Panc1 (cell line): ENCODE data around the gene RGP1. TPM values are rescaled to one million over a fixed set of nuclear protein-coding genes. Genes with fewer than 3 reads are reported as not detected.

Experiments
- ATAC-seq: fragments of 200-7000 bp; cut with Tn5 transposase; 2 replicates; pipeline ENCODE4 v1.9.1; 2020; ENCODE audit warnings: mild to moderate bottlenecking, moderate library complexity
- BruUV-seq: library from RNA; stranded (reverse); fragments of 400-500 nt; replicated peaks from 2 replicates; lab custom pipeline; 2021; lab: Mats Ljungman, UMichigan
- CTCF ChIA-PET: fragments of 300-600 bp; sonication (Branson Sonifier 250); formaldehyde crosslinking; loops from one replicate; lab custom pipeline; 2022; ENCODE audit warnings: antibody characterized with exemption; lab: Charles Lee
- POLR2A ChIA-PET: fragments of 300-600 bp; sonication (Branson Sonifier 250); formaldehyde crosslinking; loops from one replicate; lab custom pipeline; 2022; ENCODE audit warnings: antibody characterized with exemption; lab: Charles Lee
- DNase-seq: peaks from one replicate; pipeline ENCODE4 v3.0.0-alpha.2; 2010; ENCODE audit warnings: low read depth, low spot score
- H3K27ac ChIP-seq: 2 replicates; pipeline ENCODE4 v1.5.1; 2011; ENCODE audit warnings: mild to moderate bottlenecking, low read length, inconsistent platforms
- H3K27me3 ChIP-seq: fragments of 200-500 bp; sonication (Bioruptor generic); 2 replicates; pipeline ENCODE4 v1.6.0; 2014; ENCODE audit warnings: low read length, inconsistent platforms; ENCODE audit not compliant: control insufficient read depth, insufficient read depth
- H3K36me3 ChIP-seq: fragments of 200-500 bp; sonication (Bioruptor generic); 2 replicates; pipeline ENCODE4 v1.5.1; 2014; ENCODE audit warnings: inconsistent platforms, mild to moderate bottlenecking, low read length, moderate library complexity; ENCODE audit not compliant: control insufficient read depth, insufficient read depth
- H3K4me1 ChIP-seq: 2 replicates; pipeline ENCODE4 v1.5.1; 2011; ENCODE audit warnings: inconsistent platforms, mild to moderate bottlenecking, low read length, moderate library complexity; ENCODE audit not compliant: control insufficient read depth, insufficient read depth
- H3K4me3 ChIP-seq, 2 experiments: 2 replicates each; pipeline ENCODE4 v1.5.1; 2011 to 2012; ENCODE audit warnings: low read depth in 2 of 2, low read length in 2 of 2, mild to moderate bottlenecking in 2 of 2, inconsistent platforms in 1 of 2, moderate library complexity in 1 of 2
- H3K9me3 ChIP-seq: fragments of 200-500 bp; sonication (Bioruptor generic); 2 replicates; pipeline ENCODE4 v1.5.1; 2014; ENCODE audit warnings: low read depth, mild to moderate bottlenecking, inconsistent platforms, low read length, moderate library complexity; ENCODE audit not compliant: control insufficient read depth, insufficient read depth
- CTCF ChIP-seq: fragments of 450-650 bp; IDR thresholded peaks from 2 replicates; pipeline ENCODE4 v1.5.1; 2017; ENCODE audit warnings: mild to moderate bottlenecking
- POLR2AphosphoS5 ChIP-seq: IDR thresholded peaks from 2 replicates; pipeline ENCODE4 v1.6.1; 2012; ENCODE audit warnings: mild to moderate bottlenecking, low read depth, low read length, moderate library complexity
- REST ChIP-seq, 2 experiments: IDR thresholded peaks; 2 replicates each; pipeline ENCODE4 v1.6.1; 2011 to 2012; ENCODE audit warnings: low read depth in 2 of 2, control low read depth in 1 of 2, low read length in 1 of 2, mild to moderate bottlenecking in 1 of 2, moderate library complexity in 1 of 2; ENCODE audit not compliant: insufficient read depth in 1 of 2
- SIN3A ChIP-seq: IDR thresholded peaks from 2 replicates; pipeline ENCODE4 v1.6.1; 2012; ENCODE audit warnings: low read depth, mild to moderate bottlenecking, low read length, moderate library complexity, borderline replicate concordance; ENCODE audit not compliant: insufficient read depth
- TCF7L2 ChIP-seq: IDR thresholded peaks from 2 replicates; pipeline ENCODE4 v1.6.1; 2011; ENCODE audit warnings: mild to moderate bottlenecking, low read depth, low read length, inconsistent platforms
- in situ Hi-C: cut with HindIII; loops from 2 replicates; pipeline ENCODE4 v1.10.0; 2016; ENCODE audit warnings: low sequenced_read_pairs, low pct_unique_long_range_greater_than_20kb
- intact Hi-C: fragments of 100-400 bp; cut with micrococcal nuclease; formaldehyde crosslinking; loops from one replicate; pipeline ENCODE4 v1.10.0; 2022; ENCODE audit not compliant: unreplicated experiment
- total RNA-seq: library from RNA; stranded (reverse); gene quantifications from one replicate; pipeline ENCODE4 v1.2.1, GENCODE V29; 2021; ENCODE audit not compliant: unreplicated experiment

The RGP1 gene
- total RNA-seq, 1 experiment from 2014 or later: 43.3 TPM

- ATAC-seq (no peak), DNase-seq (no peak)
- in situ Hi-C loops: no loop called here
- TF ChIP-seq POLR2AphosphoS5 (no peak), CTCF (no peak), REST (IDR thresholded peaks at IDR 0.05; ENCODE audit: insufficient read depth in 1 of 2, low read depth in 2 of 2, low read length in 1 of 2) (no peak), SIN3A (no peak), TCF7L2 (no peak)
- ChIA-PET POLR2A (interaction anchor here (0.6 kb wide), 1 partner anchor 22 kb away, joined by 6 read pairs; no protein-coding TSS in a partner anchor), CTCF (no interaction called here)
- no TSS peak for BruUV-seq
- H3K4me1 ChIP-seq: peaks cover 15% of the 10 kb centered on the region
- H3K9me3 ChIP-seq: no peaks in the 10 kb centered on the region
- H3K36me3 ChIP-seq: no peaks in the 10 kb centered on the region
- H3K4me3 ChIP-seq: no peak overlapping the region
- no peaks in the 10 kb centered on the region for H3K27me3 ChIP-seq
- intact Hi-C loops: no loop called here
- H3K27ac ChIP-seq: no peak overlapping the region
Observed at GRCh38 chr9:35755071-35755470, 6.0 kb downstream of the RGP1 start.

- in situ Hi-C loops (no loop called here), intact Hi-C loops (no loop called here)
- no peaks in the 10 kb centered on the region for H3K9me3 ChIP-seq
- H3K4me3 ChIP-seq: peak overlapping the region; percentile 75 to 92
- H3K4me1 ChIP-seq: peaks cover 22% of the 10 kb centered on the region
- no TSS peak for BruUV-seq
- TF ChIP-seq POLR2AphosphoS5 (no peak; the same call in 1 of the 2 replicates), CTCF (no peak), TCF7L2 (no peak), REST (IDR thresholded peaks at IDR 0.05; ENCODE audit: insufficient read depth in 1 of 2, low read depth in 2 of 2, low read length in 1 of 2) (no peak), SIN3A (no peak)
- POLR2A ChIA-PET: interaction anchor here (0.6 to 1.1 kb wide), 2 partner anchors 19 to 266 kb away, joined by 4 to 9 read pairs; no protein-coding TSS in a partner anchor
- no peaks in the 10 kb centered on the region for H3K27me3 ChIP-seq
- DNase-seq (no peak), ATAC-seq (peak; percentile 87)
- H3K36me3 ChIP-seq: no peaks in the 10 kb centered on the region
- CTCF ChIA-PET: interaction anchor here (0.5 to 1.0 kb wide), 6 partner anchors 9 to 152 kb away, joined by 3 to 10 read pairs (median 6); no protein-coding TSS in a partner anchor
- peak overlapping the region; percentile 88 for H3K27ac ChIP-seq
Observed at GRCh38 chr9:35756275-35757225, 7.5 kb downstream of the RGP1 start.
